ENCODE results near the gene S1PR2.
"Not testable (repeated sequence)": the region's sequence is repeated elsewhere in the genome, so short reads cannot be mapped to it uniquely, and the experiment has no call there.

Gene S1PR2

DNA sequence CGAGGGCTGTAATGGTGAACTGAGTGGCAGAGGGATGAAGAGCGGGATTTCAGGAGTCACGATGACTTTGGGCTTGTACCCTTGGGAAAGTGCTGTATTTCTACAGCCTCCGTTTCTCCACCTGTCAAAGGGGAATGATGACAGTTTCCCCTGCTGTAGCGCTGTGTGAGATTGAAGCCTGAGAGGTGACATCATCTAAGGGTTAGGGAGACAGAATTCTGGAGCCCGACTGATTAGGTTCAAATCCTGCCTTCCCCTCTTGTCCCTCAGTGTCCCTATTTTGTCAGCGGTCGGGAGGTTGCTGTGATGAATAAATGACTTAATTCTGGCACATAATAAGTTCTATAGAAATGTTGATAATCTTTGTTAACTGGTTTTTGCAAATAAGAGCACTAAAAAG, 21.6 kb upstream of the S1PR2 start:
- no peak for DNase-seq (ENCODE audit: low spot score)

DNA sequence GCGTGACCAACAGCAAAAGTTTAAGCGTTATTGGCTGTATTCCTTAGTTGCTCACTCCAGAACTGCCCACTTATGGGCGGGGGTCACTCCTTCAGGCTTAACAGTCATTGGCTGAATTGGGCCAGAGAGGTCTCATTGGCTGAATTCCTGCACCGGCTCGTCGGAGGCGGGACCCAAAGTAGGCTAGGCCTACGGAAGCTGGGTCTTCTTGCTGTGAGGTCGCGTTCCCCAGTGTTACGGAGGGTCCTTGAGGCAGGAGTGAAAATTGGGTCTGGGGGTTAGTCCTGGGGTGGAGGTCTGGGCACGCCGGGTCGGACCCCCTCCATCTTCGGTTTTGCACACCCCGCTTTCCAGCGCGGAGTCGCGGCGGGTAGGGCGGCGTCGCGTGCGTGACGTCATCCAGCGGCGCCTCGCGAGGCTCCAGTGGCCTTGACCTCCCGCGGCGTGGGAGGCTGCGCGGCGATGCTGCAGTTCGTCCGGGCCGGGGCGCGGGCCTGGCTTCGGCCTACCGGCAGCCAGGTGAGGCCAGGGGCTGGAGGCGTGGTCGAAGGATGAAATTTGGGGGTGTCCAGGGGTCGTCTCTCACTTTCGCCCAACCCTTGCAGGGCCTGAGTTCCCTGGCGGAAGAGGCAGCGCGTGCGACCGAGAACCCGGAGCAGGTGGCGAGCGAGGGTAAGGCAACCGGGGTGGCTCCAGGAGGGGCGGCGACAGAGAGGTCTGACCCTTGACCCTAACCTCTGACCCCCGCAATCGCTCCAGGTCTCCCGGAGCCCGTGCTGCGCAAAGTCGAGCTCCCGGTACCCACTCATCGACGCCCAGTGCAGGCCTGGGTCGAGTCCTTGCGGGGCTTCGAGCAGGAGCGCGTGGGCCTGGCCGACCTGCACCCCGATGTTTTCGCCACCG, 20.9 kb upstream of the S1PR2 start, which contains the start of gene MRPL4:
Gene MRPL4, plus strand, starts transcription at position 423 of the 903 bp plus-strand sequence. Its CDS starts 40 bp downstream, at position 463.
- peak; percentile 94 for DNase-seq (ENCODE audit: low spot score)

DNA sequence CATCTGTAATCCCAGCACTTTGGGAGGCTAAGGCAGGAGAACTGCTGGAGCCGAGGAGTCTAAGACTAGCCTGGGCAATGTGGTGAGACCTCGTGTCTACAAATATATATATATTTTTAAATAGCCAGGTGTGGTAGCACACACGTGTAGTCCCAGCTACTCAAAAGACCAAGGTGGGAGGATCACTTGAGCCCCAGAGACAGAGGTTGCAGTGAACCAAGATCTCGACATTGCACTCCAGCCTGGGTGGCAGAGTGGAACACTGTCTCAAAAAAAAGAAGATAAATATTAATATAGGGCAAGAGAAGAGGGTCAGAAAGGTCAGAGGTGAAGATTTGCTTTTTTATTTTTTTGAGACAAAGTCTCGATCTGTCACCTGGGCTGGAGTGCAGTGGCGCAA, 15.4 kb upstream of the S1PR2 start:
- no peak for DNase-seq (ENCODE audit: low spot score)

DNA sequence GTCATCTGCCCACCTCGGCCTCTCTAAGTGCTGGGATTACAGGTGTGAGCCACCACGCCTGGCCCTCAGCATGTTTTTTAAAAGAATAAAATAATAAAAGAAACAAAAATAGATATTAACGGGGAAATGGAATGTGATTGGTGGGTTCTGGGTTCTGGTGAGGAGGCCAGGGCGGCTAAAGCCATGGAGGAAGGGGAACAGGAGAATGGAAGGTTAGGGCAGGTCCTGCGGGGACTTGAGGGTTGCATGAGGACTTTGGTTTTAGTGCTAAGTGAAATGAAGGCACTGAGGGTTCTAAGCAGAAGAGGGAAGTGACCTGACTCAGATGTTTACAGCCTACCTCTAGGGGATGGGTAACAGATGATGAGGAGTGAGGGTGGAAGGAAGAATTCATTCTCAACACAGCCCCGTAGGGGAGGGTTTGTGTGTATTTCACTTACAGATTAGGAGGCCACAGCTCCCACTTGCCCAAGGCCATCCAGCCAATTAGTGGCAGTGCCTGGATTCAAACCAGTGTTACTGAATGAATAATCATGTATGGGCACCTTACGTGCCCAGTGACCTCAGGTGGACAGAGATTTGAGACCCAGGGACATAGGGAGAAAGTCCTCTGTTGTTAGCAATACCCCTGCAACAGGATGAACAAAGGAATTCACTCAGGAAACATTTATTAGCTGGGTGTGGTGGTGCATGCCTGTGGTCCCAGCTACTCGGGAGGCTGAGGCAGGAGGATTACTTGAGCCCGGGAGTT, 14.2 kb upstream of the S1PR2 start:
- no peak for DNase-seq (ENCODE audit: low spot score)

DNA sequence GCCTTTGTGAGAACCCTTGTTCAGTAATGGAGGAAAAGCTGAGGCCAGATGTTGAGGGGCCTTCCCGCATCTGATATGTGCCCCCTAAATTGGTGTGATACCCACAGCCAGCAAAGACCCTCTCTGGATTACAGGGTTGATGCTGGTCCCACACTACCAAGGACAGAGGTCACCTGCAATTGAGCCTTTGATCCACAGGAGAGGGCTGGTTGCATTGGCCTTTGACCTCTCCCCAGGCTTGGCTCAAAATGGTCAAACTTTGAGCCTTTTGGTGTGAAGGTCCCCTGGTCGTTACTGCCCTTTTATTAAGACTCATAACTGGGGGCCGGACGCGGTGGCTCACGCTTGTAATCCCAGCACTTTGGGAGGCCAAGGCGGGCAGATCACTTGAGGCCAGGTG, 12.5 kb upstream of the S1PR2 start:
- no peak for DNase-seq (ENCODE audit: low spot score)

DNA sequence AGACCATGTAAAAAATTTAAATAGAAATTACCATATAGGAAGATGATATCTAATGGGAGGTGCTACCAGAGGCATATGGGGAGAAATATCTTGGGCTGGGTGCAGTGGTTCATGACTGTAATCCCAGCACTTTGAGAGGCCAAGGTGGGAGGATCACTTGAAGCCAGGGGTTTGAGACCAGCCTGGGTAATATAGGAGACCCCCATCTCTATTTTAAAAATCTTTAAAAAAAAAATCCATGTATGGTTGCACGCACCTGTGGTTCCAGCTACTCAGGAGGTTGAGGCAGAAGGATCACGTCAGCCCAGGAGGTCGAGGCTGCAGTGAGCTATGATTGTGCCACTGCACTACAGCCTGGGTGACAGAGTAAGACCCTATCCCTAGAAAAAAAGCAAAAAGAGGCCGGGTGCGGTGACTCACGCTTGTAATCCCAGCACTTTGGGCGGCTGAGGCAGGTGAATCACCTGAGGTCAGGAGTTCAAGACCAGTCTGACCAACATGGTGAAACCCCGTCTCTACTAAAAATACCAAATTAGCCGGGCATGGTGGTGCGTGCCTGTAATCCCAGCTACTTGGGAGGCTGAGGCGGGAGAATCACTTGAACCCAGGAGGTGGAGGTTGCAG, 10.8 kb upstream of the S1PR2 start:
- DNase-seq (ENCODE audit: low spot score), result not testable (repeated sequence)

DNA sequence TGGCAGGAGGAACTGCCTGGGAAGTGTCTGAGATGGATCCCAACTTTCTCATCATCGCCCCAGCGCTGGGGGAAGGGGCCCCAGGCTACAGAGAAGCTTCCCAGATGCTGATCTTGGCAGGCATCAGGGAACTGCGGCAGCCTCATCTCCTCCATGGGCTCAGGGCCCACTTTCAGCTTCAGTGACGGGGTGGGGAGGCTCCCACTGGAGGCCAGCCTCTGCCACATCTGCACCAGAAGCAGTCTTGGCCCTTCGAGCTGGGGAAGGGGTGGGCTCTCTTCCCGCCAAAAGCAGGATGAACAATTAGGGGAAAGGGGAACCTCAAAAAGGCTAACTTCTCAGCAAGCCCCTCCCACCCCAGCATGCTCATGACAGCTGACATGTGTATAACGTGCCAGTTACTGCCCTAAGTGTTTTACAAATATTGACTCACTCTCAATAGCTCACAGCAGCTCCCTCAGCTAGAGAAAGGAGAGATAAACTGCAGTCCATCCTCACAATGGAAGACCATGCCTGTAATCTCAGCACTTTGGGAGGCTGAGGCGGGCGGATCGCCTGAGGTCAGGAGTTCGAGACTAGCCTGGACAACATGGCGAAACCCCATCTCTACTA, 7.1 kb upstream of the S1PR2 start:
- DNase-seq (ENCODE audit: low spot score), result no peak

DNA sequence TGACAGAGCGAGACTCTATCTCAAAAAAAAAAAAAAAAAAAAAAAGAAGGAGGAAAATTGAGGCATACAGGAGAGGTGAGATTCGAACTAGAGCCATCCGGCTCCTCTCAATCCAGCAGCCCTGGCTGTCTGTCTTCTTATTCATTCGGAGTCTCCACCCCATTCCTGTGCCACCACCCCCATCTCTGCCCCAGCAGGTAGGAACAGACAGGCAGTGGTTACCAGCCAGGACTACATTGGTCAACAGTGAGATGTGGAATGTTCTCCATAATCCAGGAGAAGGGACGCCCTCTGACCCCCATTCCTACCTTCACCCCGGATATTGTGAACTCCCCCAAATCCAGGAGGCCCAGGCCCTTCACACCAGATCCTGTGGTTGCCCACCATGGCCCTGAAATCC, 6.6 kb upstream of the S1PR2 start:
- no peak for DNase-seq (ENCODE audit: low spot score)

DNA sequence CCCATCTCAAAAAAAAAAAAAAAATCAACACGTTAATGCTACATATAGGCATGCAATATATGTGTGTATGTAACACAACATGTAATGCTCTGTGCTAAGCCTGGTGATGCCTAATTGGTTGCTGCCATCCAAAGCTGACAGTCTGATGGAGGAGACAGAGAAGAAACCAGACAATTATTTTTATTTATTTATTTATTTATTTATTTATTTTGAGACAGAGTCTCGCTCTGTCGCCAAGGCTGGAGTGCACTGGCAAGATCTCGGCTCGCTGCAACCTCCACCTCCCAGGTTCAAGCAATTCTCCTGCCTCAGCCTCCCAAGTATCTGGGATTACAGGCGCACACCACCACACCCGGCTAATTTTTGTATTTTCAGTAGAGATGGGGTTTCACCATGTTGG, 4.3 kb upstream of the S1PR2 start:
- not testable (repeated sequence) for DNase-seq (ENCODE audit: low spot score)

DNA sequence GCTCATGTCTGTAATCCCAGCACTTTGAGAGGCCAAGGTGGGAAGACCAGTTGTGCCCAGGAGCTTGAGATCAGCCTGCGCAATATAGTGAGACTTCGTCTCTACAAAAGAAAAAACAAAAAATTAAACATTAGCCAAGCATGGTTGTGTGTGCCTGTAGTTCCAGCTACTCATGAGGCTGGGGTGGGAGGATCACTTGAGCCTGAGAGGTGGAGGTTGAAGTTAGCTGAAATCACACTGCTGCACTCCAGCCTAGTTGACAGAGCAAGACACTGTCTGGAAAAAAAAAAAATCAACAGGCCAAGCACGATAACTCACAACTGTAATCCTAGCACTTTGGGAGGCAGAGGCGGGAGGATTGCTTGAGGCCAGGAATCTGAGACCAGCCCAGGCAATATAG, 3.9 kb upstream of the S1PR2 start:
- DNase-seq (ENCODE audit: low spot score), result no peak

DNA sequence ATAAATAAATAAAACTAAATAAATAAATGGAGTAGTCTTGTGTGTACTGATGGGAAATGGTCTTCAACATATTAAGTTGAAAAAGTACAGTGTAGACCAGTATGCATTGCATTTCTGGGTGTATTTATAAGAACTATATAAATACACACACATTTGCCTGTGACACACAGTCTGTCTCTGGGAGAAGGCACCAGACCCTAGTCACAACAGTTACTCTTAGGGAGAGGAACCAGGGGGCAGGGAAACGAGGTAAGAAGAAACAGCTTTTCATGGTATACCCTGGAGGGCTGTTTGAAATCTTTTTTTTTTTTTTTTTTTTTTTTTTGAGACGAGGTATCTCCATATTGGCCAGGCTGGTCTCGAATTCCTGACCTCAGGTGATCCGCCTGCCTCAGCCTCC, 2.8 kb upstream of the S1PR2 start:
- no peak for DNase-seq (ENCODE audit: low spot score)

DNA sequence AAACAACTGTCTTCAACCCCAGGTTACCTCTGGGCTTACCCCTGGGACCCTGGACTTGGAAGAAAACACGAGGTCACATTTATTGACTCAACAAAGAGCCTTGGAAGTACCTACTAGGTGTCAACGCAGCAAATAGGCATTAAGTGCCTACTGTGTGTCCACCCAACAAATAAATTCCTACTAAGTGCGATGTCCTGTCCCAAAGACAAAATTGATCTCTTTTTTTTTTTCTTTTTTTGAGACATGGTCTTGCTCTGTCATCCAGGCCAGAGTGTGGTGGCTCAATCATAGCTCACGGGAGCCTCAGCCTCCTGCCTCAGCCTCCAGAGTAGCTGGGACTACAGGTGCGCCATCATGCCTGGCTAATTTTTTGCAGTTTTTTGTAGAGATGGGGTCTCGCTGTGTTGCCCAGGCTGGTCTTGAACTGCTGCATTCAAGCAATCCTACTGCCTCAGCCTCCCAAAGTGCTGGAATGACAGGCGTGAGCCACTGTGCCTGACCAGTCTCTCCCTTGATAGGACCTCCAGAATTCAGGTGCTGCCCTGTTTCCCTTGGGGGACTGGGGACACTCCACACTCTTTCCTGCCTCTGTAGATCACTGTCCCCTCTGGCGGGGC, 589 bp upstream of the S1PR2 start:
- DNase-seq (ENCODE audit: low spot score), result no peak

DNA sequence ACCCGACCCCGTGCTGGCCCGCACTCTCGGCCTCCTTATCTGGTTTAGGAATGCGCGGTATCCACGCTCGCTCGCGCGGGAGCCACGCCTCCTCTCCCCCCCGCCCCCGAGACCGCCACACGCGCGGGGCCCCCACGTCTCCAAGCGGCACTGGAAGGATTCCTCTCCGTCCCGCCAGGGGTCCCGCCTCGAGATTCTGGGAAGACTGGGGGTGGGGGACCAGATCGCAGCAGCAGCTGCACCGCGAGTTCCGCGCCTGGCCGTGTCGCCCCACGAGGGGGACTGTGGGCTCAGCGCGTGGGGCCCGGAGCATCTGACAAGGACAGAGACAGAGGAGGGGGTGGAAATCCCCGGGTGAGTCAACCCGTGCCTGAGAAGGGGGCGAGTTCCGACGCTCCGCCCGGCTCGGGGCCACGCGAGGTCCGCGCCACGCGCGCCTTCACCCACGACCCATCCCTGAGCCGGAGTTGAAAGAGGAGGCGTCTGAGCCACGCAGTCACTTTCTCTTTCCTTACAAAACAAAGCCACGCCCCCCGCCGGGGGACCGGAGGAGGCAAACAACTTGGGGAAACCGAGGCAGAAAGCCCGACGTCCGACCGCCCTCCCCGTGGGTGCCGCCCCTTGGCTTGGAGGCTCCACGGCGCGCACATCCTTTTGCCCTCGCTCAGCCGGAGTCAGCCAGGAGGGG, 814 bp downstream of the S1PR2 start:
- no peak for DNase-seq (ENCODE audit: low spot score)

DNA sequence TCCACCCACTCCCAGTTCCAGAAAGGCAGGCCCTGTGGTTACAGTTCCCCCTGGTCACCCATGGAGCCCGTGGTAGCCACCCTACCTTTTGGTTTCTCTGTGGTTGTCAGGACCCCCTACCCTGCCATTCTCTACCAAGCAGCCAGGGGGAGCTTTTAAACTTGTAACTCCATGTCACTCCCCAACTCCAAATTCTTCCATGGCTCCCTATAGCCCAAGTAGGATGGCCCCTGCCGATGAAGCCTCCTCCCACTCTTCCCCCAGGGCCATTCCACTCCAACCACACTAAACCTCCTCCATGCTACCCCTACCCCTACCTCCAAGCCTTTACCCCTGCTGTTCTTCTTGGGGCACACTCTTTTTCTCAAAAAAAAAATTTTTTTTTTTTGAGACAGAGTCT, 2.2 kb downstream of the S1PR2 start:
- peak; percentile 46 for DNase-seq (ENCODE audit: low spot score)

DNA sequence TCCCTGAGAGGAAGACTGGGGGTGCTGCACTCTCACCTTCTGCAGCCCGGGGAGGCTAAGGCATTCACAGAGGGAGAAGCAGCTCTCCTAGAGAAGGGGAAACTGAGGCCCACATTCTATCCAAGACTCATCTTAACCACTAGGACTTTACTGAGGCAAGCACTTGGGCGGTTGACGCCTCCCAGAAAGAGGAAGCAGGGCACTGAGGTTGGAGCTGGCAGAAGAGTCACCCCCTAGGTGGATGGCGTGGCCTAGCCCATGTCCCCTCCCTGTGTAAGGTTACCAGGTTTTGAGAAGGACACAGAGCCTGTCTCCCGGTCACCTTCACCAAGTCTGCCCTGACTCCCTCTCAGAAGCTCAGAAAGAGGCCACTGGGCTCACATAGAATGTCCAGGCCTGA, 2.7 kb downstream of the S1PR2 start:
- no peak for DNase-seq (ENCODE audit: low spot score)

DNA sequence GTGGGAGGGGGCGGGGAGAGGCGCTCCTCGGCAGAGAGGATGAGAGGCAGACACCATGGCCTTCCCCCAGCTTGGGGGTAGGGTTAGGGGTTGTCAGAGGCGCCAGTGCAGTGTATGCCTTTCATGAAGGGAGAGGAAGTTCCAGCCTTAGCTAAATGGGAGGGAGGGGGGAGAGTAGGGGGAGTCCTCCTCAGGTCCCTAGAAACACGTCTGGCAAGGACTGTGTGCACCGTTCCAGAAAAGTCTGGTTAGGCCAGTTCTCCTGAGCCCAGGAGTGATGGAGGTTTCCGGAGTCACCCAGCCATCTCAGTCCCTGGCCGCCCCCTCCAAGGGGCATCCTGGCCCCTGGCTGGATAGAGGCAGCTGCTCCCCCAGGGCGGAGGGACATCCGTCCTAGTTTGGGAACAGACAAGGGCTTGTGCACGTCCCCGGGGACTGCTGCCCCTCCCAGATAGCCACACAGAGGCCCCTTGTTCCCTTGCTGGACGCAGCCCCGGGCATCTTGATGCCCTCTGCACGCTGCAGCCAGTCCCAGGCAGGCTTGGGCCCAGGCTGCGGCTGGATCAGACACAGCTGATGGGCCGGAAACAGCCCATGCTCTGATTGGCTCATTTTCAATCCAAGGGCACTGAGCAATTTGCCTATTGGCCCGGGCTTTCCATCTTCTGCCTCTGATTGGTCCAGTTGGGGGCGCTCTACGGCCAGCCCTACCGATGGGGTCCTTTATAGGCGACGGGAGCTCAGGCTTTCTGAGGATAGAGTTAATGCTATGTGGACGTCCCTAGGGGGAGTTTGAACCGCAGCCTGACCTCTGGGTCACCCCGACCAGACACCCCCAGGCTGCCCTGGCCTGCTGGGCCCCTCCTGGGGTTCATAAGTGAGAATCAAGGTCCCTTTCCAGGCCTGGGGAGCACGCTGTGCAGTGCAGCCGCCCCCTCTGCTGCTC, 3.8 kb downstream of the S1PR2 start:
- peak; percentile 54 for DNase-seq (ENCODE audit: low spot score)

DNA sequence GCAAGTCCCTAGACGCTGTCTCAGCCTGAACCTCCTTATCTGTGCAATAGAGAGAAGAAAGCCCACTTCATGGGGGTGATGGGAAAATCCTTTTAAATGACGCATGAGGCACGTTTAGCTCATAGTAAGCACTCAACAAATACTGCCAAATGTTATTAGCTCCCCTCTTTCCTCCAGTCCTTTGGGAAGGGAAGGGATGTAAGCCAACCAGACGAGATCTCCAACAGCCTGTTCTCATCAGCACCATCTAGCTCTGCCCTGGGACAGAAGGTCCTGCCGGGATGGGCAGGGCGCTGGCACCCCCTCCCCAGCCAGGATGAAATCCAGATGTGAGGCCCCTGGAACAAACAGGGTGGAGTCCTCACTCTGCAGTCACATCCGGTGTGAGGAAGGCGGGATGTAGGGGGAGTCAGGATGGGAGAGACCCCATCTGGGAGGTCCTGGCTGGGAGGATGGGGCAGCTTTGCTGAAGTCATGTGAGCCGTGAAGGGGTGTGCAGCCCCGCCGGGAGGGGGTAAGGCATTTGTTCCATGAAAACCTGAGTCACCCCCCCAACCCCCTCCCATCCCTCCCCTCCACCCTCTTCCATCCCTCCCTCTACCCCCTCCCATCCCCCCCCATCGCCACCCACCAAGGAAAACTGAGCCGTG, 4.6 kb downstream of the S1PR2 start:
- peak; percentile 37 for DNase-seq (ENCODE audit: low spot score)

DNA sequence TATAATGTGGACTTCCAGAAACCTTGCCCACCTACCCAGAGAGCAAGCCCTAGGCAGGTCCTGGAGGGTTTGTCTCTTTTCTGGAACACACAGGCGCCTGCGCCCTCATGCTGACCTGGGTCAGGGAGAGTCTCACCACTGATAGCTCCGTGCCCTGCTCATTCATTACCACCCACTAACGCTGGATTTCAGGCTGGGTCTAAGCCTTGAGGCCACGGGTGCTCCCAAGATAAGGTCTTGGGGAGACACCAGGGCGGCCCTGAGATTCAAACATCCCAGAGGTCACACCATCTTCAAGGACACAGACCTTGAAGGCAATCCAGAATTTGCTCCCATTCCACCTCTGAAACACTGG, 5.1 kb downstream of the S1PR2 start:
- no peak for DNase-seq (ENCODE audit: low spot score)

DNA sequence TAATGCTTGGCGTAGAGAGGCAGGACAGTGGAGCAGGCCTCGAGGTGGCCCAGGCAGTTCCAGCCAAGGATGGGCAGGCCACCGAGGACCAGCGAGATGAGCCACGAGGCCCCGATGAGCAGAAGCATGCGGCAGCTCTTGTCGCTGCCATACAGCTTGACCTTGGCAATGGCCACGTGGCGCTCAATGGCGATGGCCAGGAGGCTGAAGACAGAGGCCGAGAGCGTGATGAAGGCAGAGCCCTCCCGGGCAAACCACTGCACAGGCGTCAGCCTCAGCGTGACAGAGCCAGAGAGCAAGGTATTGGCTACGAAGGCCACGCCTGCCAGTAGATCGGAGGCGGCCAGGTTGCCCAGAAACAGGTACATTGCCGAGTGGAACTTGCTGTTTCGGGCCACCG, 6.8 kb downstream of the S1PR2 start:
- DNase-seq (ENCODE audit: low spot score), result no peak

Data from iPS-NIHi11 (cell line).